Hepatocyte (in vitro differentiated cells): Measurements from ENCODE around the gene DENND4C. TPM values are rescaled to one million over a fixed set of nuclear protein-coding genes. Genes with fewer than 3 reads are reported as not detected.

Experiments
- DNase-seq: peaks from one replicate; pipeline ENCODE4 v3.0.0-alpha.2; 2016; ENCODE audit warnings: low spot score
- H2AFZ ChIP-seq: fragments of 200-600 bp; sonication (generic); 2 replicates; pipeline ENCODE4 v1.6.0; 2016; ENCODE audit warnings: antibody characterized with exemption, mild to moderate bottlenecking
- H3K27ac ChIP-seq: fragments of 200-600 bp; sonication (generic); 2 replicates; pipeline ENCODE4 v1.5.1; 2016; ENCODE audit warnings: mild to moderate bottlenecking
- H3K27me3 ChIP-seq: fragments of 200-600 bp; sonication (generic); 2 replicates; pipeline ENCODE4 v1.6.1; 2016
- H3K36me3 ChIP-seq: fragments of 200-600 bp; sonication (generic); replicated peaks from 2 replicates; pipeline ENCODE4 v1.5.1; 2016; ENCODE audit warnings: low read depth; ENCODE audit not compliant: insufficient read depth
- H3K4me1 ChIP-seq: fragments of 200-600 bp; sonication (generic); 2 replicates; pipeline ENCODE4 v1.5.1; 2016; ENCODE audit warnings: mild to moderate bottlenecking, moderate library complexity; ENCODE audit not compliant: insufficient read depth
- H3K4me2 ChIP-seq: fragments of 200-600 bp; sonication (generic); 2 replicates; pipeline ENCODE4 v1.6.0; 2016
- H3K4me3 ChIP-seq: fragments of 200-600 bp; sonication (generic); 2 replicates; pipeline ENCODE4 v1.5.1; 2016; ENCODE audit warnings: mild to moderate bottlenecking
- H3K79me2 ChIP-seq: fragments of 200-600 bp; sonication (generic); 2 replicates; pipeline ENCODE4 v1.6.0; 2017; ENCODE audit warnings: mild to moderate bottlenecking
- H3K9me2 ChIP-seq: fragments of 200-600 bp; sonication (generic); replicated peaks from 2 replicates; pipeline ENCODE4 v1.6.0; 2017; ENCODE audit warnings: mild to moderate bottlenecking; ENCODE audit not compliant: insufficient read depth
- H3K9me3 ChIP-seq: fragments of 200-600 bp; sonication (generic); 2 replicates; pipeline ENCODE4 v1.5.1; 2016; ENCODE audit warnings: low read depth, mild to moderate bottlenecking
- H4K20me1 ChIP-seq: fragments of 200-600 bp; sonication (generic); 2 replicates; pipeline ENCODE4 v1.6.0; 2016; ENCODE audit warnings: mild to moderate bottlenecking; ENCODE audit not compliant: insufficient read depth, poor library complexity, severe bottlenecking
- EZH2 ChIP-seq: fragments of 200-600 bp; sonication (generic); IDR thresholded peaks from 2 replicates; pipeline ENCODE4 v1.6.1; 2016; ENCODE audit warnings: antibody characterized with exemption, mild to moderate bottlenecking, borderline replicate concordance
- EZH2phosphoT487 ChIP-seq: fragments of 200-600 bp; sonication (generic); IDR thresholded peaks from one replicate; pipeline ENCODE4 v1.6.1; 2018; ENCODE audit warnings: antibody characterized with exemption, mild to moderate bottlenecking, low read depth, moderate library complexity; ENCODE audit not compliant: unreplicated experiment, severe bottlenecking
- WGBS: methylation state at CpG from one replicate; pipeline ENCODE4 v1.1.6; 2016; ENCODE audit warnings: low lambda C conversion rate; ENCODE audit errors: missing lambda C conversion rate; 5-methylcytosine and 5-hydroxymethylcytosine counted together
- polyA plus RNA-seq: library from polyadenylated mRNA; unstranded; fragments of >200 nt; fragmentation: Nextera tagmentation; extraction: Ambion mirVana; gene quantifications from 2 replicates; pipeline ENCODE4 v1.2.1, GENCODE V29; 2016
- total RNA-seq: library from RNA; depleted of rRNA; stranded (reverse); fragments of >200 nt; gene quantifications from 2 replicates; pipeline ENCODE4 v1.2.3, GENCODE V29; 2014
- TF ChIP-seq, protein P1 (sequence below): fragments of 200-600 bp; sonication (generic); IDR thresholded peaks from 2 replicates; pipeline ENCODE4 v1.5.1; 2016; ENCODE audit warnings: antibody characterized with exemption, mild to moderate bottlenecking; ENCODE audit not compliant: poor library complexity

The DENND4C gene
- total and polyA plus RNA-seq, 2 experiments from 2014 or later: 14.9 to 82.6 TPM

DNA sequence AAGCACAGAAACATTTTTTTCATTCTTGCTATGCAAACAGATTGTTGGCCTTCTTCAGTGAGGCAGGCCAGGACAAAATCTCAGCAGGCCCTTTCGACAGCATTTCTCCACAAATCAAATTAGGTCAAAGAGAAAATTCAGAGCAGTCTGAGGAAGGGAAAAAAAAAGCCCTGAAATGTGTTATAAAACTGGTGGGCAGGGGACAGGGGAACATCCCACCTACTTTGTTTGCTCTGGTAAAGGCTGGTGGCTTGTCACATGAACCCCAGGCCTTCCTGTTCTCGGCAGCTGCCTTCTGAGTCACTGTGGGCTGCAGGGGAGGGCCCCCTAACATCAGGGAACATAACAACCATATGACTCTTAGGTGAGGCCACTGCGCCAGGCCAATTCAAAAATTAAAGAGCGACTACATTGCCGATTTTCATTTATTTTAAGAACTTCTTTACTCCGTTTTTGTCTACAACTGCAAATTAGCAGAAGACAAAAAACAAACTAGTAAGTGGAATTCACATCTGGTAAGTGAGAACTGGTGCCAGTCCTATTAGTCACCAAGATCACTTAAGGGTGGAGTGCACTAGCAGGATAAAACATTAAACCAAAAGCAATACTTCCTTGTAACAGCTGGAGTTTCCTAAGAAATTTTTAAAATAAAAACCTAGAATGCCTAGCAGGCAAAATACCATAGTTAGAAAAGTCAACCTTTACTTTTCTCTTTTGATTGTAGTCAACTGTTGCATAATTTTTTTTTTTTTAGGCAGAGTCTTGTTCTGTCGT lies 46.2 kb upstream of the DENND4C start:
- WGBS: 41% methylated on average over 7 of the region's 7 CpGs
- no peaks in the 10 kb centered on the region for H4K20me1 ChIP-seq

DNA sequence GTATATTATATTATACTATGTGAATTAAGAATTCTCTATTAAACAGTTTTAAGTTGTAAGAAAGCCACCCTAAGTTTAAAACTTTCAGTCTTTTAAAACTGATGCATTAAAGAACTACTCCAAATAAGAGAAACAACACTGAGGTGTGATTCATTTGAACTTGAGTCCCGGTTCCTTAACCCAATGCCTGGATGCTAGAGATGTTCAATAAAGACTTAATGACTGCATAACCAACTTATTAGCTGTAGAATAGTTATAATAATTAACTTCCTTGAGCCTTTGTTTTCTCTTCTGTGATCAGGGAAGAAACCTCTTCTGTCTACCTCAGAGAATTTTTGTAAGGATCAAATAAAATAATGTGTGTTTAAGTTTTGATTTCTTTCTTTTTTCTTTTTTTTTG lies 45.3 kb upstream of the DENND4C start:
- no peaks in the 10 kb centered on the region for H3K9me3 ChIP-seq
- 74% methylated on average over 1 of the region's 1 CpG for WGBS
- no peaks in the 10 kb centered on the region for H3K9me2 ChIP-seq
- no peak for DNase-seq
- H3K27me3 ChIP-seq: no peaks in the 10 kb centered on the region
- peaks cover 19% of the 10 kb centered on the region for H3K4me1 ChIP-seq
- H3K36me3 ChIP-seq: no peaks in the 10 kb centered on the region
- no peaks in the 10 kb centered on the region for H3K79me2 ChIP-seq
- H4K20me1 ChIP-seq: no peaks in the 10 kb centered on the region
- H3K27ac ChIP-seq: peak overlapping the region; percentile 94
- no peak overlapping the region for H2AFZ ChIP-seq
- peak overlapping the region; percentile 35 for H3K4me2 ChIP-seq
- TF ChIP-seq, protein P1, sequence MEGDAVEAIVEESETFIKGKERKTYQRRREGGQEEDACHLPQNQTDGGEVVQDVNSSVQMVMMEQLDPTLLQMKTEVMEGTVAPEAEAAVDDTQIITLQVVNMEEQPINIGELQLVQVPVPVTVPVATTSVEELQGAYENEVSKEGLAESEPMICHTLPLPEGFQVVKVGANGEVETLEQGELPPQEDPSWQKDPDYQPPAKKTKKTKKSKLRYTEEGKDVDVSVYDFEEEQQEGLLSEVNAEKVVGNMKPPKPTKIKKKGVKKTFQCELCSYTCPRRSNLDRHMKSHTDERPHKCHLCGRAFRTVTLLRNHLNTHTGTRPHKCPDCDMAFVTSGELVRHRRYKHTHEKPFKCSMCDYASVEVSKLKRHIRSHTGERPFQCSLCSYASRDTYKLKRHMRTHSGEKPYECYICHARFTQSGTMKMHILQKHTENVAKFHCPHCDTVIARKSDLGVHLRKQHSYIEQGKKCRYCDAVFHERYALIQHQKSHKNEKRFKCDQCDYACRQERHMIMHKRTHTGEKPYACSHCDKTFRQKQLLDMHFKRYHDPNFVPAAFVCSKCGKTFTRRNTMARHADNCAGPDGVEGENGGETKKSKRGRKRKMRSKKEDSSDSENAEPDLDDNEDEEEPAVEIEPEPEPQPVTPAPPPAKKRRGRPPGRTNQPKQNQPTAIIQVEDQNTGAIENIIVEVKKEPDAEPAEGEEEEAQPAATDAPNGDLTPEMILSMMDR: no peak
- TF ChIP-seq EZH2phosphoT487 (no peak), EZH2 (no peak)
- no peak overlapping the region for H3K4me3 ChIP-seq

More for the DNA sequence above, 46.2 kb upstream of the DENND4C start:
- Histone ChIP-seq H3K36me3 (no peaks in the 10 kb centered on the region), H3K4me1 (peaks cover 19% of the 10 kb centered on the region), H3K27me3 (no peaks in the 10 kb centered on the region), H2AFZ (peak overlapping the region; percentile 33), H3K79me2 (no peaks in the 10 kb centered on the region), H3K4me2 (peak overlapping the region; percentile 35), H3K9me2 (no peaks in the 10 kb centered on the region), H3K27ac (peak overlapping the region; percentile 94), H3K4me3 (no peak overlapping the region), H3K9me3 (no peaks in the 10 kb centered on the region)
- TF ChIP-seq, protein P1: no peak
- no peak for TF ChIP-seq EZH2phosphoT487
- TF ChIP-seq EZH2: no peak
- DNase-seq: peak; percentile 83

- Histone ChIP-seq H3K4me3 (no peak overlapping the region), H4K20me1 (no peaks in the 10 kb centered on the region), H2AFZ (no peak overlapping the region), H3K27ac (peak overlapping the region; percentile 12), H3K4me2 (no peak overlapping the region), H3K27me3 (no peaks in the 10 kb centered on the region), H3K36me3 (no peaks in the 10 kb centered on the region), H3K4me1 (peaks cover 19% of the 10 kb centered on the region), H3K79me2 (no peaks in the 10 kb centered on the region), H3K9me3 (no peaks in the 10 kb centered on the region), H3K9me2 (no peaks in the 10 kb centered on the region)
- DNase-seq: no peak
- WGBS: 78% methylated on average over 2 of the region's 2 CpGs
- no peak for TF ChIP-seq EZH2
- no peak for TF ChIP-seq EZH2phosphoT487
- TF ChIP-seq, protein P1: no peak
These were observed 44.3 kb upstream of the DENND4C start for GRCh38 chr9:19186232-19186631.
